HG03457 (cell line): Measurements from ENCODE around the gene SLBP.

Experiments
- ATAC-seq: cut with Tn5 transposase; IDR thresholded peaks from one replicate; pipeline ENCODE4 v1.9.1; 2021; ENCODE audit warnings: moderate number of reproducible peaks; ENCODE audit not compliant: unreplicated experiment

The SLBP gene

GRCh38 chr4:1749370-1749769 is 37.3 kb upstream of the SLBP start:
- ATAC-seq, result no peak

GRCh38 chr4:1748465-1748995 is 36.4 kb upstream of the SLBP start:
- ATAC-seq, result no peak

- no peak for ATAC-seq
Measured at GRCh38 chr4:1747603-1747967, 35.5 kb upstream of the SLBP start.

DNA sequence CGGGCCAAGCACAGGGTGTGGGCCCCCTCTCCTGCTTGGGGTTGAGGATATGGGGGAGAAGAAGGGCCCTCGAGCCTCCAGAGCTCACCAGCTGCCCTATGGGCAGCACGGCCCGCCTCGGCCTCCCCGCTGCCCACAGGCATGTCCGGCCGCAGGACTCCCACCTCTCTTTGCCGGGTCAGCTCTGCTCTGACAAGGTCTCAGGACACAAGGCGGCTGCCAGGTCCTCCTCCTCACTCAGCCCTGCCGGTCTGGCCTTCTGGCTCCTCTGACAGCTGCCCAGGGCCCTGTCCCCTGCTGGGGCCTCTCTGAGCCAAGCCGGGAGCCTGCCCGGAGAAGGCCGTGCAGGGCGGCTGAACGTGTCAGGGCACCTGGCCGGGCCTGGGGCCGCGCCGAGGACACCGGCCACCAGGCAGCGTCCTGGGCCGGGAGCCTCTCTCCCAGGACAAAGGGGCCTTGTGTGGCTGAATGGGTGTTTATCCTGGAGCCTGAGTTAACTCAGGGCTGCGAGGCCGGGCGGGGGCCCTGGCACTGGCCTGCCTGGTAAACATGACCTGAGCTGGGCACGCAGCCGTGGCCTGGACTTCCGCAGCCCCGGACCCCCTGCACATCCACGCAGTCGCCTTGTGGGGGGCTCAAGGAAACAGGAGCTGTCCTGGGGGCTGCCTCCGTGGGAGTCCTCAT is 34.9 kb upstream of the SLBP start:
- ATAC-seq, result no peak

DNA sequence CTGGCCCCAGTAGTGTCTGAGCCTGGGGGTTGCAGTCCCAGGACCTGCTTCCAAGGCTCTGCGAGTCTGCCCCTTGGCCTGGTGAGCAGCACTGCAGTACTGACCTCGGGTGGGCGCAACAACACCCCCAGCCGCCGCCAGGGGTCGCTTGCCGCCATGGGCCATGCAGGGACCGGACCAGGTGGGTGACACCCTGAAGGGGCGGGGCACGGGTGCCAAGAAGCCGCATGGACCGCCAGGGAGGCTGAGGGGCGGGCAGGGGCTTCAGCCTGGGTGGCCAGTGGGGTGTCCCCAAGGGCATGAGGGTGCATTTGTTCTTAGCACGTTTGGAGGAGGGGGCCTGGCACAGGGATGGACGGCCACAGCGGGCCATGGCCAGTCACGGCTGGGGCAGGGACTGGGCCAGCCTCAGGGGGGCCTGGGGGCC is 34.2 kb upstream of the SLBP start:
- no peak for ATAC-seq

- ATAC-seq, result no peak
Measured at GRCh38 chr4:1745697-1746096, 33.6 kb upstream of the SLBP start.

- no peak for ATAC-seq
Measured at GRCh38 chr4:1745165-1745564, 33.0 kb upstream of the SLBP start.

DNA sequence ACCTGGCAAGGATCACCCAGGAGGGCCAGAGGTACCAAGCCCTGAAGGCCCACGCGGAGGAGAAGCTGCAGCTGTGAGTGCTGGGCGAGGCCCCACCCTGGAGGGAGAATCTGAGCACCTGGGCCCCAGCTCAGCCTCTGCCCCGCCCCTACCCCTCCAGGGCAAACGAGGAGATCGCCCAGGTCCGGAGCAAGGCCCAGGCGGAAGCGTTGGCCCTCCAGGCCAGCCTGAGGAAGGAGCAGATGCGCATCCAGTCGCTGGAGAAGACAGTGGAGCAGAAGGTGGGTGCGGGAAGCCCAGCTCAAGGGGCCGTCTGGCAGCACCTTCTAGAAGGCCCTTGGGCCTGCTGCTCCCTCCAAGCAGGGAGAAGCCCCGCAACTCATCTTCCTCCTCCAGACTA is 32.4 kb upstream of the SLBP start:
- no peak for ATAC-seq

- ATAC-seq, result no peak
Measured at GRCh38 chr4:1743975-1744374, 31.9 kb upstream of the SLBP start.

DNA sequence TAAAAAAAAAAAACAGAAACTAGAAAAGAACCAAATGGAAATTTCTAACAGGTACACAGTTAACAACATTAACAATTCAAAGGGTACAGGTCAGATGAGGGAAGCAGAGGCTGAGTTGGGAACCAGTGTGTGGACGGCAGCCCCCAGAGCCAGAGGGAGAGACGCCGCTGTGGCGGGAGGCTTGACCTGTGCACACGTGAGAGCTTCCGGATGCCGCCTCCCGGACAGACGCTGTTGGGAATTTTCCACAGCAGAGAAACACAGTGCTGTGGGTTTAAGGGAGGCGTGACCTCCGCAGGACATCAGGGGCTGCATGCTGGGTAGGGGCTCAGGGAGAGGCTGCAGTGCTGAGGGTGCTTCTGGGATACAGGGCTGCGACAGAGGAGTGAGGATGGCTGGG is 31.4 kb upstream of the SLBP start:
- no peak for ATAC-seq

DNA sequence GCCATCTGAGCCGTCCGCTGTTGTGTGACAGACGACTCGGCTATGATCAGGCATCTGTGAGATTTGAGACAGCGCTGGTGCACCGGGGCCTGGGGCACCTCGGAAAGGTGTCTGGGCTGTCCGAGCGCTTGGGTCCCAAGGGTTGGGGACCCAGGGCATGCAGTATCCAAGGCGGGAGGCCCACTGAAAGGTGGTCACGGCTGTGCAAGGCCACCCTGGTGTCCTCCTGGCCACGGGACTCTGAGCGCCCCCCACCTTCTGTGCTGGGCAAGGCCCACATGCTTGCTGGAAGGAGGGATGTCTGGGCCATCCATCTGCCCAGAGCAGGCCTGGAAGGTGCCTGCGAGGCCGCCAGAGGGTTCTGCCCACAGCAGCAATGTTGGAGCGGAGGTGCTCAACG is 29.1 kb upstream of the SLBP start:
- no peak for ATAC-seq

GRCh38 chr4:1740021-1740545 is 28.0 kb upstream of the SLBP start:
- no peak for ATAC-seq

- no peak for ATAC-seq
Measured at GRCh38 chr4:1739358-1739757, 27.2 kb upstream of the SLBP start.

DNA sequence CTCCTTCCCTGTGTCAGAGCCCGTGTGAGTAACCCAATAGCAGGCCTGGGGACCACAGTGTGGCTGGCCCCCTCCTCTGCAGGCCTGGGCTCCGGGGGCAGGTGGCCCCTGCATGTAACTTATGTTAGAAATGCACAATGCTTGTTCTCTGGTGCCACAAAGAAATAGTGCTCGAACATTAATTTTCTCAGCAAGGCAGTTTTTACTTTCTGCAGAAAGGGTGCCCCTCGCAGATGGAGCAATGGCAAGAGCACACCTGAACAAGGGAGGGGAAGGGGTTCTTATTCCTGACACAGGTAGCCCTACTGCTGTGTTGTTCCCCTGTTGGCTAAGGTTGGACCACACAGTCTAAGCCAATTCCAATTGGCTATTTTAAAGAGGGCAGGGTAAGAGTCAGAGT is 26.3 kb upstream of the SLBP start:
- no peak for ATAC-seq

GRCh38 chr4:1737666-1738065 is 25.5 kb upstream of the SLBP start:
- ATAC-seq, result no peak

- no peak for ATAC-seq
Measured at GRCh38 chr4:1736812-1737211, 24.7 kb upstream of the SLBP start.

DNA sequence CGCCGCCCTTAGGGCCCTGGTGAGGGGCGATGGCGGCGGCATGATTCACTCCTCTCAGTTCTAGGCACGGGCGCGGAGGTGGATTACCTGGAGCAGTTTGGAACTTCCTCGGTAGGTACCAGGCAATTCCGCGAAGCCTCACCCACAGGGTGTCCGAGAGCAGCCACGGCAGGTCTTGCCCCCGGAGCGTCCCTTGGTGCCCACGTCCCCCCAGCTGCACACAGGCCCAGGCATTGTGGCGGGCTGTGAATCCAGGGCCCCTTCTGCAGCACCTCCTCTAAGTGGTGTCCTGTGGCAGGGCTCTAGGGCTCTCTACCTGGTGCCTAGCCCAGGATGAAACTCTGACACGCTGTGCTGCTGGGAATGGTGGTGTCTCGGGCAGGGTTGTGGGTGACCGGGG is 23.1 kb upstream of the SLBP start:
- ATAC-seq, result no peak

DNA sequence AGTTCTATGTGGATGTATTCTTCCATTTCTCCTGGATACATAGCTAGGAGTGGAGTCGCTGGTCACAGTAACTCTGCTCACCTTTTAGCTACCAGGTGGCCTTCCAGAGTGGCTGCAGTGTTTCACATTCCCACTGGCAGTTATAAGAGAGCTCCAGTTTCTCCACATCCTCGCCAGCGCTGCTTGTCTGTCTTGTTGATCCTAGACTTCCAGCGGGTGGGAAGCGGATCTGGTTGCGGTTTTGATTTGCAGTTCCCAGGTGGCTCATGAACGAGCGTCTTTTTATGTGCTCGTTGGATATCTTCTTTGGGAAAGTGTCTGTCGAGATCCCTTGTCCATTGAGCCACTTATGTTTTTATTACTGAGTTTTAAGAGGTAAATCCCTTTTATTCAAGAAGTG is 20.8 kb upstream of the SLBP start:
- ATAC-seq, result no peak

GRCh38 chr4:1731180-1731579 is 19.1 kb upstream of the SLBP start:
- ATAC-seq, result no peak

GRCh38 chr4:1730532-1731135 is 18.5 kb upstream of the SLBP start:
- ATAC-seq, result no peak

- ATAC-seq, result no peak
Measured at GRCh38 chr4:1728061-1728980, 16.2 kb upstream of the SLBP start.
